T1000 (cell line): Measurements from ENCODE around the gene CXCR6.

Source experiments
- DNase-seq: peaks from one replicate; lab custom pipeline; 2025; ENCODE audit warnings: mixed read lengths; lab: John Stamatoyannopoulos, UW

Gene CXCR6

DNA sequence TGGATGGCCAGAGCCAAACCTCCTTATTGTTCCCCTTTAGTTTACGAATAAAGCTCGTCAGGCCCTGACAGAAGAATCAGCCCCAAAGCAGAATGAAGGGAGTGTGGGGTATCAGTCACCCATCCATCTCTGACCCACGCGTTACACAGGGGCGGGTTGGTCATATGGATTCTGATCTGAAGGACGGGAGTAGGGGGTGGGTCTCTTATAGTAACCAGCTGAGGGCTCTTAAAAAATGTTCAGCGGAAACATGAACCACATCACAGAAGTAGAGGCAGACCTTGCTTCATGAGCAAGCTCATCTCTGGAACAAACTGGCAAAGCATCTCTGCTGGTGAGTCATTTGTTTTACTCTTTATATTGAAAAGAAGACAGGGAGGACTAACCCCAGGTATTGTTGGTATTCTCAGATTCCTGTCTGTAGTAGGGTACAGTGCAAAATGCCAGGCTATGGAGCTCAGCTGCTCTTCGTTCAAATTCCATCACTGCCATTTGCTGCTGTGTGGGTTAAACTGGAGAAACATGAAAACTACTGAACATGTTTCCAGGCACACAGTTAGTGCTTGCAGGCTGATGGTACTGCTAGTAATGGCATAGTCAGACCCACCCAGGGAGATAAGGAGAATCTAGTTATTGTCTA lies at the start of gene CXCR6:
Gene CXCR6 (plus strand): TSS at position 258 of the 640 bp plus-strand sequence. CDS start 3,018 bp downstream, outside the sequence.
- DNase-seq, result no peak

DNA sequence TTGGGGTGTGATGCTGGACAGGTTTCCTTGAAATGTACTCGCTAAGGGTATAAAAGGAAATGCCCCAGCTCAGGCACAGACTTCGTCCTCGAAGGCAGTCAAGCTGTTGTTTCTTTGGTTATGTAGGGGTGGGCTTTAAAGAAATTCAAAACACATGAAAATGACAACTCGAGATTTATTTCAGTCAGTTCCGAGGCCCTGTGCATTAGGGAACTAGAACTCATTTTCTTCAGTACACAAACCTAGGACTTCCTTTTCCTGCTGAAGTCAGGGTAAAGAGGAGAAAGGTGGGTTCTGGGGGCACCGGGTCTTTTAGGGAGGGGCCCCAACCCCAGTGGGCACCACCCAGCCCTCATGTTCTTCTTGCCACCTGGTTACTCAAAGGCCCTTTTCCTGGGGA lies 49.2 kb upstream of the CXCR6 start:
- DNase-seq, result no peak

DNA sequence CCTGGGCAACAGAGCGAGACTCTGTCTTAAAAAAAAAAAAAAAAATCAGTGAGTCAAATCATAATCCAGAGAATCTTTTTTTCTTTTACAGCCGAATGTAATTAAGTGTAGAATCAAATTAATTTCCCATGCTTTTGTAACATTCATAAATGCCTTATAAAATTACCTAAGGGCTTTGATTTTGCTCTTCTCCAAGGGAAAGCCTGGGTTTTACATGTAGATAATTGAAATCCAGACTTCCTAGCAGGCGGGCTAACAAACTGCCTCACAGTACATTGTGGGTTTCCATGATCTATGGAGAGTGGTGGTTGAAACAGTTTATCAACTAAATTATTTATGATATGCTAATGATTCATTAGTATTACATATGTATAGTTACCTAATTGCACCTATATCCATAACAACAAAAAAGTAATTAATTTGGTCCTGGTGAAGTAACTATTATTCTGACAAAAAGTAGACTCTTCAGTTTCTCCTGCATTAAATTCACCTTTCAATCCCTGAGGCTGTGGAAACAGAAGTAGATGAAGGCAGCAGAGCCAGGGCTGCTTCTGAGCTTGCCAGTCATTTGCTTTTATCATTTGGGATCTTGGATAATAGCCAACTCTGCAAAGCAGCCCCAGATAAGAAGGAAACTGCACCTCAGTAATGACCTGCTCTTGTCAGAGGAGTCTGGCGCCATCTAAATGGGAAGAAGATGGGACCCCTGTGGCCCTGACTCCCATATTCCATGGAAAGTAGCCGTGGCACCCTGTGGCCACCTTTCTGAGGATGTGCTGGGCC lies 47.4 kb upstream of the CXCR6 start:
- DNase-seq, result no peak

DNA sequence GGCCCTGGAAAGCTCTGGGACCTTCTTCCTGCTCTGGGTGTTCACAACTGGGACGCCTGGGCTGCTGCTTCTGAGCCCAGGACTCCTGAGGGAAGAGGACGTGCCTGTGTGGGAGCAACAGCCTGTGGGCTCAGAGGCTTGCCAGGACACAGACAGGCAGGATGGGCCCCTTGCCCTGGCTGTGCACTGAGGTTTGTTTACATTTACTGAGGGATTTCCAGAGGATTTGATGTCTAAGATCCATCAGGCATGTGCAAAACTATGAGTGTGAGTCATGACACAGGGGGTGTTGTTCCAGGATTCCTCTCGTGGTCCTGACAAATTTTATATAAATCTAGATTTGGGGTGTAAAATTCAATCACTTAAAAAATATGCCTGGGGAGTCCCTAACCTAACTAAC lies 46.3 kb upstream of the CXCR6 start:
- no peak for DNase-seq

DNA sequence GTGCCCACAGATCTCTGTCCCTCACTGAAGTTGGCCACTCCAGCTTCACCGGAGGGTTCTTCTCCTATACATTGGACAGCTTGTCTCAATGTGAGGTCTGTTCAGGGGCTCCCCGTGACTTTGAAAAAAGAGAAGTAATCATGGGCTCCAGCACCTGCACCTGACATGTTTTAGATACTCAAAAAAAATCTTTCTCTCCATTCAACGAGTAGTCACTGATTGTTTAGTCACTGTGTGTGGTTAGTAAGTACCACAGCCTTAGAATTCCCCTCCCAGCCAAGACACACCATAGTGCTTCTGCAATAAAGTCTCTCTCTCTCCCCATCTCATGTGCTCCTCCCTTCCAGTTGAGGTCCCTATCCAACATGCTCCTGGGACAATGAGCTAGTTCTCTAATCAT lies 38.3 kb upstream of the CXCR6 start:
- DNase-seq, result no peak

DNA sequence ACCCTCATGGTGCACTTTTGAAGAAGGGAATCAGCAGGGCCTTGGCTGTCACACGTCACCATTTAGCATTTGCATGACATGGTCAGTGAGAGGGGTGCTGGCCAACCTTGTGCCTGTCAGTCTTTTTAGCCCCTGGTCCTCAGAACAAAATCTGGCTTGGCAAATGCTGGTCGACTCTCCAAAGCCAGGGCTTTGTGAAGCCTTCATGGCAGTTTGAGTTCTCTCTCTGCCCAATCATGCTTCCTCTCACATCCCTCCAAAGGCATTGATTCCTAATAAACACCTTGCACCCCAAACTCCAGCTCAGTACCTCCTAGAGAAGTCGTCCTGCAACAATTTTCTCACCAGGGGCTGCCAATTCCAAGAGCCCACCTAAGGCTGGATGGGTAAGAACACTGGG lies 37.5 kb upstream of the CXCR6 start:
- no peak for DNase-seq

GRCh38 chr3:45906681-45907407 lies 36.4 kb upstream of the CXCR6 start:
- DNase-seq, result no peak

DNA sequence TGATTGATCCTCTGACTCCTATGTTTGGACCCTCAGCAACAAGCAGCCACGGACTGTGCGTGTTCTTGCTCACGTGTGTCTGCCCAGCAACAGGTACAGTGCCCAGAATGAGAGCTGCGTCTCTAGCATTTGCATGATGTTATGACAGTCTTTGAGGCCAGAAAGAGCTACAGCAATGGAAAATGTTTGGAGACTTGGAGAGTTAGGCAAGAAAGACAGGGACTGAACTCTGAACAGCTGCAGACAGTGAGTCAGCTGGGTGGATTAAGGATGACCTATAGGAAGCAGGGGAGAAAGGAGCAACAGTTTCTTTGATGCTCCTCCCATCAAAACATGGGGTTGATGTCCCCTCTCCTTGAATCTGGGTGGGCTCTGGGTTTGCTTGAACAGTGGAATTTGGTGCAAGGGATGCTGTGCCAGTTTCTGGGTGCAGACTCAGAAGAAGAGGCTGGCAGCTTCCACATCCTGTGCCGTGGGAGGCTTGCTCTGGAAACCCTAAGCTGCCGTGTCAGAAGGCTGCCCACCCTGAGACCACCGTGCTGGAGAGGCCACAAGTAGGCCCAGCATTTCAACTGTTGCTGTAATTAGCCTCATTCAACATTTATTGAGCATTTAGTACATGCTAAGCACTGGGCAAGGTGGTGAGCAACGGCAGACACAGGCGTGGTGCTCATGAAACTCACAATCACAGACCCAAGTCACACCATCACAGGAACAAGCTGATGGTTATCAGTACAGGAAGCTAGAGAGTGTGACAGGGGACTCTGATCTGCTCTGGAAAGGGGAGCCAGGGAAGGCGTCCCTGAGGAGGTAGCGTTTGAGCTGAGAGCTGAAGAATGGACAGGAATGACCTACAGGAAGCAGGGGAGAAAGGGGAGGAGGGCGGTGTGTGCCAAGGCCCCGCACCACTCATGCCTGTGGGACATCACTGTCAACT lies 35.2 kb upstream of the CXCR6 start:
- no peak for DNase-seq

DNA sequence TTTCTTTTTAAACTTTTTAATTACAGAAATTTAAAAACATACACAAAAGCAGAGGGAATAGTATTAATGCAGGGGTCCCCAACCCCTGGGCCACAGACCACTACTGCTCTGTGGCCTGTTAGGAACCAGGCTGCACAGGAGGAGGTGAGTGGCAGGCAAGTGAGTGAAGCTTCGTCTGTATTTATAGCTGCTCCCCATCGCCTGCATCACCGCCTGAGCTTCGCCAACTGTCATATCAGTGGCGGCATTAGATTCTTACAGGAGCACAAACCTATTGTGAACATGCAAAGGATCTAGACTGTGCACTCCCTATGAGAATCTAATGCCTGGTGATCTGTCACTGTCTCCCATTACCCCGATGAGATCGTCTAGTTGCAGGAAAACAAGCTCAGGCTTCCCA lies 34.5 kb upstream of the CXCR6 start:
- no peak for DNase-seq

DNA sequence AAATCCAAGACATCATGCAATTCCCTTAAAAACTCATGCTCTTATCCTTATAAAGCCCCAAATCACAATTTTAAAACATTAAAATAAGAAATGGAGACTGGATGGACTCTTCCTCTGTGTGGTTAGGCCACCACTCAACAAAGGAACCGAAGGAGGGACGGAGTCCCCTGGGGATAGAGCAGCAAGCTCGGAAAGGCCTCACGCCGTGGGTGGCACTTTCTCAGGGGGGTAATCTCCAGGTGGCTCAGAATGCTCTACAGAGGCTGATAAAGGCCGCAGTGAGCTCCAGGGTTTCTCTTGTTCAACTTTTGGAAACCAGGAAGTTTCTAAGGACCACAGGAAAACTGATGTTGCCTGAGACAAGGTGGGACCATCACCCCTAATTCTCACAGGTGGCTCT lies 33.7 kb upstream of the CXCR6 start:
- DNase-seq, result no peak

- DNase-seq, result no peak
Observed at GRCh38 chr3:45910892-45911291, 32.4 kb upstream of the CXCR6 start.

DNA sequence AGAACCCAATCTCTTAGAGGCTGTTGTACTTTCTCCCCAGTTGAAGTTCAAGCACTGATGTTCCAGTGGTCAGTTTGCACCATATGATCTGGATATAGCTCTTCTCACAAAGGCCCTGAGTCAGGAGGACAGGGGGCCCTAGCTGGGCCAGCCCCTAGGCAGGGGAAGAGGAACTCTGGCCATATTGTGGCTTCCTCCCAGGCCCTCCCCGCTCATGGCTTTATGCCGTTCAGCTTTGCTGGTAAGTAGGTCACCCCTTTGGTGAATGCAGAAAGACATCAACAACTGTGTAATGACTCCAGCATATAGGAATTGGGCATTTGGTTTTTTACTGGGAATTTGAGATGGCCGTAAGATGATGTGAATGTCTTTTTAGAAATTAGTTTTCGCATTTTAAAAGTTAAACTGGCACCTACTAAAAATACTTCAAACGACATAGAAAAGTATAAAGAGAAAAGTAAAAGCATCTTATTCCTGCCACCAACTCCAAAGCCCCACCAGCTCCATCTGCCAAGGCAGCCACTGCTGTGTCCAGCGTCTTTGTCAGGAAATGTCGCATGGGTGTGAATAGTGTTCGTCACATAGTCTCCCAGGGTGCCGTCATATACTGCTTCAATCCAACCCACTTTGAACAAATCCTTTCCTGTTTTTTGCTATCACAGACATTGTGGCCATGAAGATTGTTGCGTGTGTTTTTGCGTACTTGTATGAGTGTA lies 31.6 kb upstream of the CXCR6 start:
- no peak for DNase-seq

- no peak for DNase-seq
Observed at GRCh38 chr3:45912435-45912834, 30.8 kb upstream of the CXCR6 start.

DNA sequence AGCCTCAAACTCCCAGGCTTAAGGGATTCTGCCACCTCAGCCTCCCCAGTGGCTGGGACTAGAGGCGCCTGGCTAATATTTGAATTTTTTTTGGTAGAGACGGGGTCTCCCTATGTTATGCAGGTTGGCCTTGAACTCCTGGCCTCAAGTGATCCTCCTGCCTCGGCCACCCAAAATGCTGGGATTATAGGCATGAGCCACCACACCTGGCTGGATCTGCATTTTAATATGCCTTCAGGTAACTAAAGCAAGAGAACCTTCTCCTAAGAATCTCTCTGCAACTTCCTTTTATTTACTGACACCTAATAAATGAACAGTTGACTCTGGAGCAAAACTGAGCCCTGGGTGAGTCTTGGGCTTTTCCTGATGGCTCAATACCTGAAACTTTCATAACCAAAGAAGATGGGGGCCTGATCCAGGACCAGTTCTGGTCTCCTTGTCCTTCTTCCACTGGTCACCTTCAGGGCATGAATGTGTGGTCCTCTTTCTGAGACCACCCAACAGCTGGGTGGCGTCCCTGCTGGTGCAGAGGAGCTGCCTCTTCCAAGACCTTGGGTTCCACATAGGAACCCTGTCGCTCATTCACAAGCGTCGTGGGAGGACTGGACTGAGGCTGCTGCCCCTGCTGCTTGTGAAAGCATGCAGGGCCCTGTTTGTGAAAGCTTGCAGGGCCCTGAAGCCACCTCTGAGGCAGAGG lies 28.8 kb upstream of the CXCR6 start:
- DNase-seq, result no peak

DNA sequence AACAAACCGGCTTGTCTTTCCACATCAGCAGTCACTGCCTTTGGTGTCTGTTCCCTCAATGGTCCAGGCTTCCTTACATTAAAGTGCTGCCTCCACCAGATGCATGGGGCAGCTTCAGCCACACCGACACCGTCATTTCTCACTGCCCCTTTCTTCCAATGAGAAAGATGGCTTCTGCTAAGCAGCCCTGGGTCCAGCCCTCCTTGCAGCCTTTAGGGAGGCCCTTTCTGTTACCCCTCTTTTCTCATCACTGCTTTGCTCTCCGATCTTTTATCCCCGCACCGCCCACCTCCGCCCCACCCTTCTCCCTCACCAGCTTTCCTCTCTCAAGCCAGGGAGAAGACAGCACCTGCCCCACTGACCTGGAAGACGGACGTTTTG lies 28.2 kb upstream of the CXCR6 start:
- no peak for DNase-seq

DNA sequence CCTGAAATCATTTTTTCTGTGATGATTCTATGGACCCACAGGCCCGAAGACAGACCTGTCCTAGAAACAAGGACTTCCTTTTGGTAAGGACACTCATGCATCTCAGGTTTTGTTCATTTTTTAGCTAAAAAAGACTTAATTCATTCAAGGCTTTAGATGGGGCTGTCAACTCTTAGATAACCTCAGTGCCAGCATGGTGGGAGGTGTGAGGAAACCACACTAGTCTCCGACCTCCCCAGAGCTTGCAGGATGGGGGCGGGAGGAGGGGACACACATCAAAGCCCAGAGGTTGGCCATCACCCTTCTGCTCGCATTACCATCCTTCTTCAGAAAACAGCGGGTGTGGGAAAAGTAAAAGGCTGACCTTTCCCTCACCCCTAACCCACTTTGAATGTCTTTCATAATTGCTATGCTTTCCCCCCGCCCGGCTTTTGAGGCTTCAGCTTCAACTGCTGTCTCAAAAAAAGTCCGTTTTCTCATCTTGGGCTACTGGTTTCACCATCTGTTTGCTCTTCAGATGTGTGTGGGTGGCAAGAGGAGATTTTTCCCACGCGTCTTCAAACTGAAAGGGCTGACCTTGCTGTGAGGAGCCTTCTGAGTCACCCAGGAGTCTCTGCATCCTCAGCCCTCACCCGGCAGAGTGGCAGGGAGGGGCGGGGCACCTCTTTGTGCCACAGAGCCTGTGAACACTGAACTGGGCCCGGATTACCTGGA lies 27.6 kb upstream of the CXCR6 start:
- no peak for DNase-seq

- no peak for DNase-seq
Observed at GRCh38 chr3:45917146-45917898, 25.9 kb upstream of the CXCR6 start.

- DNase-seq, result no peak
Observed at GRCh38 chr3:45921158-45922038, 21.9 kb upstream of the CXCR6 start.

- DNase-seq, result no peak
Observed at GRCh38 chr3:45922039-45922326, 21.3 kb upstream of the CXCR6 start.
